ENCODE data around the gene LY86.
"Not testable (repeated sequence)": the region's sequence is repeated elsewhere in the genome, so short reads cannot be mapped to it uniquely, and the experiment has no call there.

The LY86 gene

DNA sequence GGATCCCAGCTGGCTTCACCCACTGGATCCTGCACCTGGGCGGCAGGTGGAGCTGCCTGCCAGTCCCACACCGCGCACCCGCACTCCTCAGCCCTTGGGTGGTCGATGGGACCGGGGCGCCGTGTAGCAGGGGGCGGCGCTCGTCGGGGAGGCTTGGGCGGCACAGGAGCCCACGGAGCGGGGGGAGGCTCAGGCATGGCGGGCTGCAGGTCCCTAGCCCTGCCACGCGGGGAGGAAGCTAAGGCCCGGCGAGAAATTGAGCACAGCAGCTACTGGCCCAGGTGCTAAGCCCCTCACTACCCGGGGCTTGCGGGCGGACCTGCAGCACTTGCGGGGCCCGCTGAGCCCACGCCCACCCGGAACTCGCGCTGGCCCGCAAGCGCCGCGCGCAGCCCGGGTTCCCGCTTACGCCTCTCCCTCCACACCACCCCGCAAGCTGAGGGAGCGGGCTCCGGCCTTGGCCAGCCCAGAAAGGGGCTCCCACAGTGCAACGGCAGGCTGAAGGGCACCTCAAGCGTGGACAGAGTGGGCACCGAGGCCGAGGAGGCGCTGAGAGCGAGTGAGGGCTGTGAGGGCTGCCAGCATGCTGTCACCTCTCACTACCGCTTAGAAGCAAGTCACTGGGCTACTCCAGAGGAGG lies 18.0 kb downstream of the LY86 start:
- H3K9me3 ChIP-seq (ENCODE audit: control insufficient read depth, insufficient read depth, low read length); H3K4me1 ChIP-seq (ENCODE audit: control insufficient read depth, insufficient read depth, low read length); DNase-seq (ENCODE audit: low read depth, low spot score); H3K36me3 ChIP-seq (ENCODE audit: control insufficient read depth, insufficient read depth, low read length); H3K27ac ChIP-seq (ENCODE audit: low read length); H3K4me3 ChIP-seq (ENCODE audit: low read length); H3K27me3 ChIP-seq (ENCODE audit: control insufficient read depth, insufficient read depth, low read length): not testable (repeated sequence)
- no CpG with 5 or more reads among the region's 47 CpGs for WGBS (ENCODE audit: insufficient coverage, insufficient read length)

DNA sequence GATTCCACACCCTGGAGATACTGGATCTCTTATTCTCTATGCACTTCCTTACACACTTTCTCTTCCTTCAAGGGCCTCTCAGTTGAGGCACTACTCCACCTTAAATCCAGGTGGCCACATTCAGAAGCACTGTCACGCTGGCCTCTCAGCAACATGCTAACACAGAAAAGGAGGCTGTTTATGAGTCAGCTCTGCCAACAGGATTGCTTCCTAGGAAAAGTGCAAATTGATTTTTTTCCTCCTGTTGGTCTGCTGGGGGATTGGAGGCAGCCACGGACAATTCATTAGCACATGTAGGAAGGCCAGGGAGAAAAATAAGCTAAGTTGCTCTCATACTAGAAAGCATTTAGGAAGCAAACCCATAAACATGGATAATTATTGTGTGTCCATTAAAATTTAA lies 20.9 kb downstream of the LY86 start:
- Histone ChIP-seq H3K9me3 (ENCODE audit: control insufficient read depth, insufficient read depth, low read length) (no peaks in the 10 kb centered on the region), H3K4me1 (ENCODE audit: control insufficient read depth, insufficient read depth, low read length) (no peaks in the 10 kb centered on the region; the same call in 1 of the 2 replicates), H3K27me3 (ENCODE audit: control insufficient read depth, insufficient read depth, low read length) (no peaks in the 10 kb centered on the region), H3K4me3 (ENCODE audit: low read length) (no peak overlapping the region), H3K27ac (ENCODE audit: low read length) (no peak overlapping the region), H3K36me3 (ENCODE audit: control insufficient read depth, insufficient read depth, low read length) (no peaks in the 10 kb centered on the region)
- DNase-seq (ENCODE audit: low read depth, low spot score): no peak
- whole genome bisulfite sequencing (ENCODE audit: insufficient coverage, insufficient read length): no CpG with 5 or more reads among the region's 2 CpGs

DNA sequence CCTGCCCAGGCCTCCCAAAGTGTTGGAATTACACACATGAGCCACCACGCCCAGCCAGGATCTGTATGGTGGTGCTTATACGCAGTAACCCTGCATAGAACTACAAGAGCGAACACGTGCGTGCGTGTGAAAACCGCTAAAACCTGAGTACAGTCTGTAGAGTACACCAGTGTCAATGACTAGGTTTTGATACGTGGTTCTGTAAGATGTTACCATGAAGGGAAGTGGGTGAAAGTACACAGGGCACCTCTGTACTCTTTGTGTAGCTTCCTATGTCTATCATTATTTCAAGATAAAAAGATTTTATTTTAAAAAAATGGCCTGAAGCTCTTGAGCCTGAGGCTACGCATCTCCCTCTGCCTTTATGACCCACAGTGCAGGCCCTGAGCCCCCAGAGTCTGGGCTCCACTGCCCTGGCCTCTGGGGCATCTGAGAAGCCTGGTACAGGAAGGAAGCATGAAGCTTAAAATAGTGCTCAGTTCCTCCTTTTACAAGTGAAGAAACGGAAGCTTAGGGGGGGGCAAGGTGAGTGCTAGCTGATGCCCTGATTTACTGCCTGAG lies 21.6 kb downstream of the LY86 start:
- no peak for DNase-seq (ENCODE audit: low read depth, low spot score)
- Histone ChIP-seq H3K36me3 (ENCODE audit: control insufficient read depth, insufficient read depth, low read length) (no peaks in the 10 kb centered on the region), H3K4me1 (ENCODE audit: control insufficient read depth, insufficient read depth, low read length) (no peaks in the 10 kb centered on the region; the same call in 1 of the 2 replicates), H3K27me3 (ENCODE audit: control insufficient read depth, insufficient read depth, low read length) (no peaks in the 10 kb centered on the region), H3K27ac (ENCODE audit: low read length) (no peak overlapping the region), H3K4me3 (ENCODE audit: low read length) (no peak overlapping the region), H3K9me3 (ENCODE audit: control insufficient read depth, insufficient read depth, low read length) (no peaks in the 10 kb centered on the region)
- WGBS (ENCODE audit: insufficient coverage, insufficient read length): no CpG with 5 or more reads among the region's 10 CpGs

DNA sequence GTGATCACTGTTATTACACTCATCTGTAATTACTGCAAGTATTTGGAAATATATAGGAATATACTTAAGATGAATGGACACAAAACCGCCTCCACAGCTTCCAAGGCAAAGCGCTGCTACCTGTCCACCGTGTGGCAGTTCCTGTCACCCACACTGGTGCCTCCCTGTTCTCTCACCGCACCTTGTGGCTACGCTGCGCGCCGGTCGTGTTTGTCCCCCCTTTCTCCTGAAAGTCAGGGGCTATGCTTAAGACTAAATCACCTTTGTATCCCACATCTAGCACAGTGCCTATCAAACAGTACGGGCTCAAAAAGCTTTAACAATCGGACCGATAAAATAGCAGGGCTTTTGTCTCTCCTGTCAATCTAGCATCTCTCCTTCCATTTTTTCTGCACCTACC lies 23.0 kb downstream of the LY86 start:
- Histone ChIP-seq H3K36me3 (ENCODE audit: control insufficient read depth, insufficient read depth, low read length) (no peaks in the 10 kb centered on the region), H3K4me1 (ENCODE audit: control insufficient read depth, insufficient read depth, low read length) (no peaks in the 10 kb centered on the region; the same call in 1 of the 2 replicates), H3K27ac (ENCODE audit: low read length) (no peak overlapping the region), H3K27me3 (ENCODE audit: control insufficient read depth, insufficient read depth, low read length) (no peaks in the 10 kb centered on the region), H3K4me3 (ENCODE audit: low read length) (no peak overlapping the region), H3K9me3 (ENCODE audit: control insufficient read depth, insufficient read depth, low read length) (no peaks in the 10 kb centered on the region)
- no CpG with 5 or more reads among the region's 12 CpGs for WGBS (ENCODE audit: insufficient coverage, insufficient read length)
- no peak for DNase-seq (ENCODE audit: low read depth, low spot score)

DNA sequence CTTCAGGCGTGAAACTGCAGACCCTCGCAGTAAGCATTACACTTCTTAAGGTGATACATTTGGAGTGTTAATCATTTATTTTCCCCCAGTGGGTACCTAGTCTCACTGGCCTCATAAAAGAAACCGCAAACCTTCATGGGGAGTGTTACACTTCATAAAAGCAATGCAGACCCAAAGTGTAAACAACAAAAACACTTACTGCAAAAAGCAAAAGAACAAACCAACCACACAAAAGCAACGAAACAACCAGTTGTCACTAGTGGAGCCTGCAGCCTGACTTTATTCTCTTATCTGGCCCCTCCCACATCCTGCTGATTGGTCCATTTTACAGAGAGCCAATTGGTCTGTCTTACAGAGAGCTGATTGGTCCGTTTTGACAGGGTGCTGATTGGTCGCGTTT lies 23.8 kb downstream of the LY86 start:
- Histone ChIP-seq H3K9me3 (ENCODE audit: control insufficient read depth, insufficient read depth, low read length) (no peaks in the 10 kb centered on the region), H3K4me1 (ENCODE audit: control insufficient read depth, insufficient read depth, low read length) (no peaks in the 10 kb centered on the region; the same call in 1 of the 2 replicates), H3K27me3 (ENCODE audit: control insufficient read depth, insufficient read depth, low read length) (no peaks in the 10 kb centered on the region), H3K4me3 (ENCODE audit: low read length) (no peak overlapping the region), H3K36me3 (ENCODE audit: control insufficient read depth, insufficient read depth, low read length) (no peaks in the 10 kb centered on the region), H3K27ac (ENCODE audit: low read length) (no peak overlapping the region)
- DNase-seq (ENCODE audit: low read depth, low spot score): no peak
- no CpG with 5 or more reads among the region's 7 CpGs for WGBS (ENCODE audit: insufficient coverage, insufficient read length)

DNA sequence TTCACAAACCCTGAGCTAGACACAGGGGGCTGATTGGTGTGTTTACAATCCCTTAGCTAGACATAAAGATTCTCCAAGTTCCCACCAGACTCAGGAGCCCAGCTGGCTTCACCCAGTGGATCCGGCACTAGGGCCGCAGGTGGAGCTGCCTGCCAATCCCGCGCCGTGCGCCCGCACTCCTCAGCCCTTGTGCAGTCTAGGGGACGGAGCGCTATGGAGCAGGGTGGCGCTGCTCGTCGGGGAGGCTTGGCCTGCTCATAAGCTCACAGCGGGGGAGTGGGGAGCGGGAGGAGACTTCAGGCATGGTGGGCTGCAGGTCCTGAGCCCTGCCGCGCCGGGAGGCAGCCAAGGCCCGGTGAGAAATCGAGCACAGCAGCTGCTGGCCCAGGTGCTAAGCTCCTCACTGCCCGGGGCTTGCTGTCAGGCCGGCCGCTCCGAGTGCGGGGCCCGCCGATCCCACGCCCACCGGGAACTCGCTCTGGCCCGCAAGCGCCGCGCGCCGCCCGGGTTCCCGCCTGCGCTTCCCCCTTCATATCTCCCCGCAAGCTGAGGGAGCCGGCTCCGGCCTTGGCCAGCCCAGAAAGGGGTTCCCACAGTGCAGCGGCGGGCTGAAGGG lies 24.7 kb downstream of the LY86 start:
- H3K27ac ChIP-seq (ENCODE audit: low read length); H3K4me3 ChIP-seq (ENCODE audit: low read length); DNase-seq (ENCODE audit: low read depth, low spot score); H3K27me3 ChIP-seq (ENCODE audit: control insufficient read depth, insufficient read depth, low read length); H3K4me1 ChIP-seq (ENCODE audit: control insufficient read depth, insufficient read depth, low read length); H3K36me3 ChIP-seq (ENCODE audit: control insufficient read depth, insufficient read depth, low read length); H3K9me3 ChIP-seq (ENCODE audit: control insufficient read depth, insufficient read depth, low read length): not testable (repeated sequence)
- no CpG with 5 or more reads among the region's 43 CpGs for WGBS (ENCODE audit: insufficient coverage, insufficient read length)

DNA sequence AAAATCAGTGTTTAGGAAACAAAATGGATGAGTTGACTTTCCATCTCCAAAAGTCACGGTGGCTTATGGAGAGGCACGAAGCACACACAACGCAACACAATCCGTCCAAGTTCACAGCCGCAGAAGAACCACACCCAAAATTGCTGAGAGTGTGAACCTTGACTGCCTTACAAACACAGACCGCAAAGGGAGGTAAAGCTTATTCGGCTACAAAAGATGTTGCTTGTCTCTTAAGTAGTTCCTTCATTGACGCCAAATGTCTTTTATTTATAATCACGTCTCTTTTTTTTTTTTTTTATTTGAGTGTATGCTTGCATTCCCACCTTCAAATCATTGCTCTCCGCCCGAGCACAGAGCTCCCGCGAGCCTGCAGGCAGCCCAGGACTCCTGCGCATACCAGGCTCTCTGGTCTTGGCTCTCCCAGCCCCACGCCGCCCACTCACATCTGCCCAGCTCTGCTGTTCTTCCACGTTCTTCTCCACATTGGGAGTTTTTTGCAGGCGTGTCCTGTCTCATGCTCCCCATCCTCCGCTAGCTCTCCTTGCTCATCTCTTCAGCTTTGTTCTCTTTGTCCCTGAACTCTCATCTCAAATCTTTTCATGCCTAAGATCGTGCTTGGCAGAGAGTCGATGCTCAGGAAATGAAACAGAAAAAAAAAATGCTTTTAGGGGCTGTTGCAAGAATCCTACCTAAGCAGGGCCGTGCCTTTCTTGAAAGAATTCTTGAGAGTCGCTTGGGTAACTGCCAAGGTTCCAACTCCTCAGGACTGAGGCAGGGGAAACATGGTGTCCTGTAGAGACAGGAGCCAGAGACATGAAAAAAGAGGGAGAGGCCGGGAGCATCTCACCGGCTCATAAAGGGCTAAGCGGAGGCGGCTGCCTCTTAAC lies 25.8 kb downstream of the LY86 start:
- no peaks in the 10 kb centered on the region for H3K27me3 ChIP-seq (ENCODE audit: control insufficient read depth, insufficient read depth, low read length)
- no peak overlapping the region for H3K4me3 ChIP-seq (ENCODE audit: low read length)
- H3K9me3 ChIP-seq (ENCODE audit: control insufficient read depth, insufficient read depth, low read length): no peaks in the 10 kb centered on the region
- no peak for DNase-seq (ENCODE audit: low read depth, low spot score)
- H3K27ac ChIP-seq (ENCODE audit: low read length): no peak overlapping the region
- WGBS (ENCODE audit: insufficient coverage, insufficient read length): no CpG with 5 or more reads among the region's 27 CpGs
- no peaks in the 10 kb centered on the region for H3K36me3 ChIP-seq (ENCODE audit: control insufficient read depth, insufficient read depth, low read length)
- no peaks in the 10 kb centered on the region for H3K4me1 ChIP-seq (ENCODE audit: control insufficient read depth, insufficient read depth, low read length)

DNA sequence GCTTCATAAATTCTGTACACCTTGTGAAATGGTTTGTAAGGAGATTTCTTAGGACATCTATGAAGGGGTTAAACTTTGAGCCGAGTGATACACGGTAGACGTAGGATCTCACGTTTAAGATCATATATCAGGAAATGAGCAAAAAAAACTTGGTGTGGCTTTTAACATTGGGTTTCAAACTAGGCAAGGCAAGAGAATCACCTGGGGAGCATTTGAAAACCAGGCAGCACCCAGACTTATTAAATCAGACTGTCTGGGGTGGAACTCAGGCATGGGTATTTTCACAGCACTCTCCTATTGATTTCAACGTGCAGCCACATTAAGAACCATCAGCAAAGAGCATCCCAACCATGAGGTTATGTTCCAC lies 26.4 kb downstream of the LY86 start:
- Histone ChIP-seq H3K27ac (ENCODE audit: low read length) (no peak overlapping the region), H3K27me3 (ENCODE audit: control insufficient read depth, insufficient read depth, low read length) (no peaks in the 10 kb centered on the region), H3K9me3 (ENCODE audit: control insufficient read depth, insufficient read depth, low read length) (no peaks in the 10 kb centered on the region), H3K36me3 (ENCODE audit: control insufficient read depth, insufficient read depth, low read length) (no peaks in the 10 kb centered on the region), H3K4me1 (ENCODE audit: control insufficient read depth, insufficient read depth, low read length) (no peaks in the 10 kb centered on the region), H3K4me3 (ENCODE audit: low read length) (no peak overlapping the region)
- no peak for DNase-seq (ENCODE audit: low read depth, low spot score)
- no CpG with 5 or more reads among the region's 5 CpGs for WGBS (ENCODE audit: insufficient coverage, insufficient read length)

DNA sequence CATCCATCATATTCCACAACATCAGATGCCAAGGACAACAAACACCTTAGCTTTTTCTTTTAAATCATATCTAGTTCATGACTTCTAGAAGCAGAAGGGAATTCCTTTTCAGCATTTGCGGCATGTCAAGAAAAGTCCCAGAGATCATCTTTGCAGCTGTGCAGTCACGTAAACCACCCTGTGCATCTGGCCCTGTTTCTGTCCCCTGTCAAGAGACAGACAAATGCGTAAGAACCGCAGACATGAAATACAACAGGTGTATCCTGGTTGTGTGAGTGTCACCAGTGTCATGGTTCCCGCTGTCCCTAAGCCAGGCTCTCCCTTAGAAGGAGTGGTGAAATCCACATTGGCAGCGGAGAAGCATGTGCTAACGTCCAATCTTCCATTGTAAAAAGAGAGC lies 28.1 kb downstream of the LY86 start:
- no peaks in the 10 kb centered on the region for H3K36me3 ChIP-seq (ENCODE audit: control insufficient read depth, insufficient read depth, low read length)

DNA sequence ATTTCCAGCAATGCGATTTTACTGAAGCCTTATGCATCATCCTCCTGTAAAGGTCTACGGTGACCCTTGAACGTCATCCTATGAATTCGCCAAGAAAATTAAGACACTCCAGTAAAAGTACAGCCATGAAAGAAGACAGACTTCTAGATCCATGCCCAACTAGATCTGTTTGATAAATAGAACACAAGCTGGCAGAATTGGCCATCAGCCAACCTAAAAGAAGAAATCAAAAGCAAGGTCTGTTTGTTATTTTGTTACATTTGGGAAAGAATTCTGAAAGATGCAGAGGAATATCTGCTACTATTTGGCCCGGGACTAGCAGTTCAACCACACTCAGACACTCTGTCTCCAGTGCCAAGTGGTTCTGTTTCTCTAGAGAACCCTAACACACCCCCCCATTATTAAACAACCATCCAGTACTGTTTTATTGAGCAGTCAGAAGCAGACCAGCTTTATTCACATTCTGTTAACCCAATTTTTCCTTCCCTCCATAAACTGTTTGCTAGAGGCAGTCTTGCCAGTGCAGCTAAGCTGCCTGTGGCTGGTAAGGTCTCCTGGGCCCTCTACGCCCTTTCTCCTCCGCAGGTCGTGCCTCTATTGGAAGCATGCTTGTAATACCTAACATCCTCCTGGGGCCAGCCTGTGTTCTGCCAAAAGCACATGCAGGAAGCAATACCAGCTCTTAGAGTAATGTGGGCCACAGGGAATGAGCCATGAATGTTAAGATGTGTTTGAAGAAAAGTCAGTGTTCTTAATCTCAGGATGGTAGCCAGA lies 30.7 kb downstream of the LY86 start:
- no peak for DNase-seq (ENCODE audit: low read depth, low spot score)
- Histone ChIP-seq H3K4me1 (ENCODE audit: control insufficient read depth, insufficient read depth, low read length) (no peaks in the 10 kb centered on the region), H3K4me3 (ENCODE audit: low read length) (no peak overlapping the region), H3K27me3 (ENCODE audit: control insufficient read depth, insufficient read depth, low read length) (no peaks in the 10 kb centered on the region), H3K9me3 (ENCODE audit: control insufficient read depth, insufficient read depth, low read length) (no peaks in the 10 kb centered on the region), H3K36me3 (ENCODE audit: control insufficient read depth, insufficient read depth, low read length) (no peaks in the 10 kb centered on the region), H3K27ac (ENCODE audit: low read length) (no peak overlapping the region)
- no CpG with 5 or more reads among the region's 8 CpGs for WGBS (ENCODE audit: insufficient coverage, insufficient read length)

More for the DNA sequence above, 28.1 kb downstream of the LY86 start:
- Histone ChIP-seq H3K27ac (ENCODE audit: low read length) (no peak overlapping the region), H3K4me3 (ENCODE audit: low read length) (no peak overlapping the region), H3K27me3 (ENCODE audit: control insufficient read depth, insufficient read depth, low read length) (no peaks in the 10 kb centered on the region), H3K4me1 (ENCODE audit: control insufficient read depth, insufficient read depth, low read length) (no peaks in the 10 kb centered on the region), H3K9me3 (ENCODE audit: control insufficient read depth, insufficient read depth, low read length) (no peaks in the 10 kb centered on the region)
- no CpG with 5 or more reads among the region's 7 CpGs for WGBS (ENCODE audit: insufficient coverage, insufficient read length)
- no peak for DNase-seq (ENCODE audit: low read depth, low spot score)

Data from iPS DF 6.9 (cell line).